ENCODE data around the gene TRIM61.
"Not testable (repeated sequence)": the region's sequence is repeated elsewhere in the genome, so short reads cannot be mapped to it uniquely, and the experiment has no call there.

The TRIM61 gene

DNA sequence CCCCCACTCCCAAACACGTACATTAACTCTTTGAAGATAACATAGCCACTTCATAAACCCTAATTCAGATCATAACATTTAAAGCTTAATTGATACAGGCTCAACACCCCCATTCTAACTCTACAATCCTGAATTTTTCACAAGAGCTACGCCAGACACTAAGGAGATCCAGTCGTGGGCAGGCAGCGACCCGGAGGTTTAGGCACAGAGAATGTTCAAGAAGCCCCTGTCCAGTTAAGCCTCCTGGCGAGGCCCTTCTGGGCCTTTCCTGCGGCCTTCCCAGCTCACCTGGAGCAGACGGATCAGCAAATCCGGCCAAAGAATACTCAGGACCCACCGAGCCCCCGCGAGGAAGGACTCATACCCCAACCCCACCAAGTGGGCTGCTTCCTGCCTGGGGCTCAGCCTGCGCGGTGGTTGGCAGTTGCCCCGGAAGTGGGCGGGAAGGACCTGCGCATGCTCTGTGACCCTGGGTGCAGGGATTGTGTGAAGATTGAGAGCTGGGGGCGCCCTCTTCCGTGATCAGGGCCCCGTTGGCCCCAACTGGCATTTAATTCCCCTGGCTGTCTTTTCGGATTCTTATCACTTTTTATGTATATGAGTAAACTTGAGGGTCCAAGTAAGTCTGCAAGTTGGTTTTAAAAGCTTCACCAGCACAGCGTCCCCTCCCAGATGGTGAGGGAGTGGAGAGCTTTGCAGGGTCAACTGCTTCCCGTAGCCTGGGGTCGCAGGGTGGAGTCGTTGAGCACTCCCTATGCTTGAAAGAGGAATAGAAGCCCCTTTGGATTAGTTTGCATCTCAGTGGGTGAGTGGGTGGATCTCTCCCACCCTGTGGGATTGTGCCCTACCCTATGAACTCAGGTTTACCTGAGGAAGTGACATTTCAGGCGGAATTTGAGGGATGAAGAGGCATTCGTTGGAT, at the start of gene TRIM61:
TRIM61 (minus strand) TSS at position 415 of the 922 bp plus-strand sequence. CDS start 7,655 bp downstream, outside the sequence.
- no peak for DNase-seq (ENCODE audit: low read depth)

- not testable (repeated sequence) for DNase-seq (ENCODE audit: low read depth)
These were observed 48.3 kb upstream of the TRIM61 start for GRCh38 chr4:165025782-165026181.

DNA sequence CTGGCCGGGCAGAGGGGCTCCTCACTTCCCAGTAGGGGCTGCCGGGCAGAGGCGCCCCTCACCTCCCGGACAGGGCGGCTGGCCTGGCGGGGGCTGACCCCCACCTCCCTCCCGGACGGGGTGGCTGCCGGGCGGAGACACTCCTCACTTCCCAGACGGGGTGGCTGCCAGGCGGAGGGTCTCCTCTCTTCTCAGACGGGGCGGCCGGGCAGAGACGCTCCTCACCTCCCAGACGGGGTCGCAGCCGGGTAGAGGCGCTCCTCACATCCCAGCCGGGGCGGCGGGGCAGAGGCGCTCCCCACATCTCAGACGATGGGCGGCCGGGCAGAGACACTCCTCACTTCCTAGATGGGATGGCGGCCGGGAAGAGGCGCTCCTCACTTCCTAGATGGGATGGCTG, 42.5 kb upstream of the TRIM61 start:
- DNase-seq (ENCODE audit: low read depth) = not testable (repeated sequence)

DNA sequence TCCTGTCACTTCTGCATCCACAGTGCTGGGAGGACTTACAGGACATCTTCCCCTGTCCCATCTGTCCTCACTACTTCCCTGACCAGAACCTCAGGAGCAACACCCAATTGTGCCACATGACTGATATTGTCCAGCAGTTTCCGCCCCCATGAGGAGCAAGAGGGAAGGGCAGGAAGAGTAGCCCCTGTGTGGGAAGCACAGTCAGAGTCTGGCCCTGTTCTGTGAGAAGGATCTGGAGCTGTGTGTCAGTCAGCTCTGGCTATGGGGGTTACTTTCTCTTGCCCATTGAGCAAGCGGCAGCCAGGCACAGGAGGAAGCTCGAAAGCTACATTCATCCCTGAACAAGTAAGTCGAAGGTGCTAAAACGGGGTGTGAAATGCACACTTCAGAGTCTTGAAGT, 39.5 kb upstream of the TRIM61 start:
- DNase-seq (ENCODE audit: low read depth) = no peak

DNA sequence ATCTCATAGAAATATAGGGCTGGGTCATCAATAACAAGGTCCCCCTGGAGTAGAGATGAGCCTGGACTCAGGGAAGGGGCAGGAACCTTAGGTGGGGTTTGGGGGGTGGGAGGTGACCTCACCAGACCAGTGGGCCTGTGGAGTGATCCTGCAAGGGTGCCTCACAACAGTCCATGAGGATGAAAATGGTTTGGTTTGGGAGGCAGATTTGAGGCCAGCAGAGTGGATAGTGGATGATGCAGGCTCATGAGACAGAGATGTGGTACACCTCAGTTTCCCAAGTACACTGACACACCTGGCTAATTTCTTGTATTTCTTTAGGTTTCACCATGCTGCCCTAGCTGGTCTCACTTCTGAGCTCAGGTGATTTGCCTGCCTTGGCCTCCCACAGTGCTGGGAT, 36.2 kb upstream of the TRIM61 start:
- no peak for DNase-seq (ENCODE audit: low read depth)

- no peak for DNase-seq (ENCODE audit: low read depth)
These were observed 33.9 kb upstream of the TRIM61 start for GRCh38 chr4:165011403-165011802.

- no peak for DNase-seq (ENCODE audit: low read depth)
These were observed 33.5 kb upstream of the TRIM61 start for GRCh38 chr4:165010991-165011390.

- DNase-seq (ENCODE audit: low read depth) = no peak
These were observed 33.0 kb upstream of the TRIM61 start for GRCh38 chr4:165010487-165010886.

GRCh38 chr4:165009493-165010227, 32.2 kb upstream of the TRIM61 start:
- DNase-seq (ENCODE audit: low read depth) = no peak

GRCh38 chr4:165006886-165007285, 29.4 kb upstream of the TRIM61 start:
- DNase-seq (ENCODE audit: low read depth) = no peak

DNA sequence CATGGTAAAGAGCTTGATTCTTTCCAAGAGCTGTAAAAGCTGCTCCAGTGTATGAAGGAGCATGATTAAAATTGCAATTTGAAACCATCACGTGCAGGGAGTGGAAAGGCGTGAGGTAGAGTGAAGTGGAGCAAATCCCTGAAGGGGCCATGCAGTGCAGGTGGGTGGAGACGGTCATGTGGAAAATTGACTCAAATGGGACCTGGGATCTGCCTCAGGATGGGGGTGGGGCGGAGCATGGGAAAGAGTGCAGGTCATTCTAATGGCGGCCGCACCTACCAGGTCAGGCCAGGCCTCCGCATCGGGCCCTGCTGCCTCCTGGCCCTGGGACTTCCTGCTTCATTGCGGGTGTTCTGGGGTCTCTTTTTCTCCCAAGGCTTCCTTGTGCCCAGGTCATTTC, 29.0 kb upstream of the TRIM61 start:
- no peak for DNase-seq (ENCODE audit: low read depth)

- DNase-seq (ENCODE audit: low read depth) = no peak
These were observed 28.0 kb upstream of the TRIM61 start for GRCh38 chr4:165005352-165005925.

DNA sequence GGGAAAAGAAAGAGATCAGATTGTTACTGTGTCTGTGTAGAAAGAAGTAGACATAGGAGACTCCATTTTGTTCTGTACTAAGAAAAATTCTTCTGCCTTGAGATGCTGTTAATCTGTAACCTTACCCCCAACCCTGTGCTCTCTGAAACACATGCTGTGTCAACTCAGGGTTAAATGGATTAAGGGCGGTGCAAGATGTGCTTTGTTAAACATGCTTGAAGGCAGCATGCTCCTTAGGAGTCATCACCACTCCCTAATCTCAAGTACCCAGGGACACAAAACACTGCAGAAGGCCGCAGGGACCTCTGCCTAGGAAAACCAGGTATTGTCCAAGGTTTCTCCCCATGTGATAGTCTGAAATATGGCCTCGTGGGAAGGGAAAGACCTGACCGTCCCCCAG, 24.5 kb upstream of the TRIM61 start:
- not testable (repeated sequence) for DNase-seq (ENCODE audit: low read depth)

GRCh38 chr4:164998526-164999080, 21.1 kb upstream of the TRIM61 start:
- not testable (repeated sequence) for DNase-seq (ENCODE audit: low read depth)

DNA sequence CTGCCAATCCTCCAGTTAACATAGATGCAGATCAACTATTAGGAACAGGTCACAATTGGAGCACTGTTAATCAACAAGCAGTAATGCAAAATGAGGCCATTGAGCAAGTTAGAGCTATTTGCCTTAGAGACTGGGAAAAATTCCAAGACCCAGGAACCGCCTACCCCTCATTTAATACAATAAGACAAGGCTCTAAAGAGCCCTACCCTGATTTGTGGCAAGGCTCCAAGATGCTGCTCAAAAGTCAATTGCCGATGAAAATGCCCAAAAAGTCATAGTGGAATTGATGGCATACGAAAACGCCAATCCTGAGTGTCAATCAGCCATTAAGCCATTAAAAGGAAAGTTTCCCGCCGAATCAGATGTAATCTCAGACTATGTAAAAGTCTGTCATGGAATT, 20.5 kb upstream of the TRIM61 start:
- no peak for DNase-seq (ENCODE audit: low read depth)

GRCh38 chr4:164997324-164997723, 19.9 kb upstream of the TRIM61 start:
- DNase-seq (ENCODE audit: low read depth) = no peak

- DNase-seq (ENCODE audit: low read depth) = not testable (repeated sequence)
These were observed 18.7 kb upstream of the TRIM61 start for GRCh38 chr4:164996123-164996522.

DNA sequence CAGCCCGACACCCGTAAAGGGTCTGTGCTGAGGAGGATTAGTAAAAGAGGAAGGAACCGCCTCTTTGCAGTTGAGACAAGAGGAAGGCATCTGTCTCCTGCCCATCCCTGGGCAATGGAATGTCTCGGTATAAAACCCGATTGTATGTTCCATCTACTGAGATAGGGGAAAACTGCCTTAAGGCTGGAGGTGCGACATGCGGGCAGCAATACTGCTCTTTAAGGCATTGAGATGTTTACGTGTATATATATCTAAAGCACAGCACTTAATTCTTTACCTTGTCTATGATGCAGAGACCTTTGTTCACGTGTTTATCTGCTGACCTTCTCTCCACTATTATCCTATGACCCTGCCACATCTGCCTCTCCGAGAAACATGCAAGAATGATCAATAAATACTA, 13.3 kb upstream of the TRIM61 start:
- DNase-seq (ENCODE audit: low read depth) = not testable (repeated sequence)

DNA sequence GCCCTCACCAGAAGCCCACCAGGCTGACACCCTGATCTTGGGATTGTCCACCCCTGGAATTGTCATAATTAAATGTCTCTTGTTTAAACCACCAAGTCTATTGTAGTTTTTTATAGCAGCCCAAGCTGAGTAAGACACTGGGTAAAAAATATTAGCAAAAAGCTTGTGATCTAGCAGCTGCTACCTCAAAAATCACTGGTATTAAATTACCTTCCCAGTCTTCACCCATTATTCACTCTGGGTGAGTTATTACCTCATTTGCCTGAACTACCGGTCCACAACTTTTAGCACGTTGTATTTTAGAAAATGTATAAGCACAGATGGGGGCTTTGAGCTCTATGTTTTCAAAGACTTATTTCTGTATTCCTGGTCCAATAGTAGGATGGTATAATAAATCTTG, 12.0 kb upstream of the TRIM61 start:
- no peak for DNase-seq (ENCODE audit: low read depth)

DNA sequence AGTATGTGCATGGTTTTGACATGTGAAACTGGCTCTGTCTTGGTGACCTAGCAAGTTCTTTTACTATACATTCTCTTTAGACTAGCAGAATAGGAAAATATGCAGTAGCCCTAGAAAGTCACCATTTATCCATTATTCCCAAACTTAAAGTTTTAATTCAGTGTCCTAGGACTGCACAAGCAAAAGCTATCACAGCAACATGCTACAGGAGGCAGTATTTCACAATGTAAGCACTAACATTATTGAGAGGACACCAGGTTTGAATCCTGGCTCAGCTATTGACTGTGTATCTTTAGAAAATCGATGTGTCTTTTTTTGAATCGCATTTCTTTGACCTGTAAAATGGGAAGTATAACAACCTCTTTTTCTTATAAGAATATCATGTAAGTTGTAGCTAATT, 5.5 kb downstream of the TRIM61 start:
- DNase-seq (ENCODE audit: low read depth) = not testable (repeated sequence)

GRCh38 chr4:164959896-164960295, 17.6 kb downstream of the TRIM61 start:
- no peak for DNase-seq (ENCODE audit: low read depth)

DNA sequence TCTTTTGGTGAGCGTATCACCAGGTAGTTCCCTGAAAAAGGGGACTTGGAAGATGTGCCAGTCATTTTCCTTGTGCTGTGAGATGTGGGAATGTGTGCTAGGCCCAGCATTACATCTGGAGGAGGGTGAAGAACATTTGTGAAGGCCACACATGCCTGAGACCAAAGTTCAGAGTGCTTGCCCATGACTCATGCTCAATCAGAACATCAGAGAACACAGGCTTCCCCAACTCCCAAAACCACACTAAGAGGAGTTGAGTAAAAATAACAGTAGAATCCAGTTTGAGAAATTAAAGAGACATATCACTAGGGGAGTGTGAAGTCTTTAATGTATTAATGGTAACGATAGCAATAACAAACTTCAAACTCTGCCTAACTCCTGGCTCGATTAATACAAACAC, 18.0 kb downstream of the TRIM61 start:
- not testable (repeated sequence) for DNase-seq (ENCODE audit: low read depth)

All from CMK (cell line).